Measurements from ENCODE around the gene PCNX4.
"Not testable (repeated sequence)": the region's sequence is repeated elsewhere in the genome, so short reads cannot be mapped to it uniquely, and the experiment has no call there.

Gene PCNX4

DNA sequence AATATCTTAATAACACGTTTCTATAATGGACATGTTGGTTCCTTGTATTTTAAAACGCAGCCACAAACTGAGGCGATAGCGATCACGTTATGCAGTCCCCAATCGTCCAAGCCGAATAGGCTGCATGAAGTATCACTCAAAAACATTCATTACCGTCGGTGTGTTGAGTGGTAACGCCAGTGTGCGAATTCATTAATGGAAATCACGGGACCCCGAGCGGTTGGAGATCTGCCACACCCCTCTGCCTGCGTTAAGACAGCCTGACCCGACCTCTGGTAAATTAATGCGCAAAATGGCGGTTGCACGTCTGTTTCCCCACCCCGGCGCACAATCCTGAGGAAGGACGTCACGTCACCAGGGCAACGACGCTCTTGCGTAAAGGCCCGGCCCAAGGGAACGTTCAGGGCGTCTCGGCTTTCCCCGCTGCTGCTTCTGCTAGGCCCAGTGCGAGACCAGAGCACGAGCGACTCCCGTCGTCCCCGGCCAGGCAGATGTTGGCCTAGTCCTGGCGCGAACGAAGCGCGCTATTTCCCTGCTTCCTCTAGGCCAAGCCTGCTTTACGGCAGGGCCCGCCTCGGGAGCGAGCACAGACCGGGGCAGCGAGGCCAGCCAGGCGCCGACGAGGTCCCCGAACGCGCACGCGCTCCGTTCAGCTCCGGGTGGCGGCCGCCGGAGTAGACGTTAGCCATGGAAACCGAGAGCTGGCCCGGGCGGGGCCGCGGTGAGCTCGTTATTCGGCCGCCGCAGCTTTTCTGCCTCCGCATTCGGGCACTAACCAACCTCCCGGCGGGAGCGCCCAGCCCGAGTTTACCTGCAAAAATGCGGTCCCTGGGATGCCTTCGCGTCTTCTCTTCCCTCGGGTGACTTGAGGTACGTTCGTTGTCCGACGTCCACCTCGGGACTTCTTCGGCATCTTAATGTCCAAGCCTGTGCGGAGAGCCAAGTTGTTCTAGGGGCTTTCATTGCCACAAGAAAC, at the start of gene PCNX4:
PCNX4 (plus strand) TSS at position 374 of the 976 bp plus-strand sequence. CDS start 15,716 bp downstream, outside the sequence.
- Mint-ChIP-seq H3K27me3 (peaks cover 2% of the 10 kb centered on the region), H3K36me3 (ENCODE audit: low read depth) (peaks cover 17% of the 10 kb centered on the region), H3K9me3 (no peaks in the 10 kb centered on the region), H3K4me3 (peak within 1 kb of the TSS; percentile 97), H3K27ac (peak within 1 kb of the TSS; percentile 95), H3K4me1 (peaks cover 41% of the 10 kb centered on the region)
- ATAC-seq, result peak; percentile 97
- DNase-seq, result peak; percentile 91

- not testable (repeated sequence) for ATAC-seq; H3K27me3 Mint-ChIP-seq; H3K27ac Mint-ChIP-seq; DNase-seq; H3K36me3 Mint-ChIP-seq (ENCODE audit: low read depth); H3K4me3 Mint-ChIP-seq
- Mint-ChIP-seq H3K4me1 (peaks cover 40% of the 10 kb centered on the region), H3K9me3 (peaks cover 13% of the 10 kb centered on the region)
These were observed 43.7 kb upstream of the PCNX4 start for GRCh38 chr14:60047976-60048375.

DNA sequence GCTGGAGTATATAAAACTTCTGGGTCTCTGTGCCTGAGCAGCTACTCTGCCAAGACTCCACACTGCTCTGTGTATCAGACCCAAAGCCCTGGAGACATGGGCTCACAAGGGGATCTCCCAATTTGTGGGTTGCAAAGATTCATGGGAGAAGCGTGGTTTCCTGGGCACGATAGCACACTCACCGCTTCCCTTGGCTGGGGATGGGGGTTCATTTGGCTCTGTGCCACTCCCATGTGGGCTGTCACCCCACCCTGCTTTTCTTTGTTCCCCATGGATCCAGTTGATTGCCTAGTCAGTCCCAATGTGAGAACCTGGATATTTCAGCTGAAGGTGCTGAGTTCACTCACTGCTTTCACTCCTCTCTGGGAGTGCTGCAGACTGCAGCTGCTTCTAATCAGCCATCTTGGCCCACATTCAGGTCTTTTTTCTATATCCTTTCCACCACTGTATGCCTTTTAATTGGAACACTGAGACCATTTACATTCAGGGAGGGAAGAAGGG, 40.0 kb upstream of the PCNX4 start:
- DNase-seq (peak; percentile 9), ATAC-seq (peak; percentile 57)
- H3K36me3 Mint-ChIP-seq (ENCODE audit: low read depth), result no peaks in the 10 kb centered on the region
- H3K4me3 Mint-ChIP-seq, result no peak overlapping the region
- peaks cover 40% of the 10 kb centered on the region for H3K4me1 Mint-ChIP-seq
- peaks cover 2% of the 10 kb centered on the region for H3K27me3 Mint-ChIP-seq
- H3K9me3 Mint-ChIP-seq, result no peaks in the 10 kb centered on the region
- no peak overlapping the region for H3K27ac Mint-ChIP-seq

DNA sequence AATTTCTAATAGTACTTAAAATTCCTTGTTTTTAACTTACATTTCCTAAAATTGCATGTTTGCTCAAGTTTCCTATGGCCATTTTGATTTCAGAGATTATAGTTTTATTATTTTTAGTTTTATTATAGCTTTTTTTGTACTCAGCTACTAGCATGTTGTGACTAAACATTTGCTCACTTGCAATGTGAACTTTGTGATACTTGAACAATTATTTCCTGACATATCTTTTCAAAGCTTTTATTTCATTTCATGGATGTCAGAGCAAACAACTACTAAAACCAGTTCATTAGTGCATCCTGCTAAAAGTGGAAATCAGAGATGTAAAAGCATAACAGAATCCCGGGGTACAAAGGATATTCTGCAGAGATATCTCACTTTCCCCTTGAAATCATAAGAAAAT, 33.6 kb upstream of the PCNX4 start:
- H3K36me3 Mint-ChIP-seq (ENCODE audit: low read depth), result no peaks in the 10 kb centered on the region
- no peaks in the 10 kb centered on the region for H3K4me1 Mint-ChIP-seq
- H3K9me3 Mint-ChIP-seq, result no peaks in the 10 kb centered on the region
- ATAC-seq (no peak), DNase-seq (no peak)
- no peak overlapping the region for H3K4me3 Mint-ChIP-seq
- peaks cover 4% of the 10 kb centered on the region for H3K27me3 Mint-ChIP-seq
- no peak overlapping the region for H3K27ac Mint-ChIP-seq

DNA sequence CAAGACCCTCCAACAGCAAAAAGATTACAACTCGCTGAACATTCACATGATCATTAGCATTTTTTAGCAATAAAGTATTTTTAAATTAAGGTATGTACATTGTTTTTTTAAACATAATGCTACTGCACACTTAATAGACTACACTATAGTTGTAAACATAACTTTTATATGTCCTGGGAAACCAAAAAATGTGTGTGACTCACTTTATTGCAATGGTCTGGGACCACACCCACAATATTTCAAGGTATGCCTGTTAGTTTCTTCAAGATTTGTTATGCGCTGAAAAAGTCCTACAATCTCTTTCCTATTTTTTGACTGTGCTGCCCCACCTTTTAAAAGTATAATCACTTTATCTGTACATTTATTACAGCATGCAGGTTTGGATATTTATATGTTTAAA, 30.4 kb upstream of the PCNX4 start:
- H3K4me1 Mint-ChIP-seq, result no peaks in the 10 kb centered on the region
- H3K27ac Mint-ChIP-seq, result no peak overlapping the region
- no peak overlapping the region for H3K4me3 Mint-ChIP-seq
- DNase-seq (no peak), ATAC-seq (no peak)
- H3K27me3 Mint-ChIP-seq, result peaks cover 5% of the 10 kb centered on the region
- H3K9me3 Mint-ChIP-seq, result no peaks in the 10 kb centered on the region
- H3K36me3 Mint-ChIP-seq (ENCODE audit: low read depth), result no peaks in the 10 kb centered on the region

DNA sequence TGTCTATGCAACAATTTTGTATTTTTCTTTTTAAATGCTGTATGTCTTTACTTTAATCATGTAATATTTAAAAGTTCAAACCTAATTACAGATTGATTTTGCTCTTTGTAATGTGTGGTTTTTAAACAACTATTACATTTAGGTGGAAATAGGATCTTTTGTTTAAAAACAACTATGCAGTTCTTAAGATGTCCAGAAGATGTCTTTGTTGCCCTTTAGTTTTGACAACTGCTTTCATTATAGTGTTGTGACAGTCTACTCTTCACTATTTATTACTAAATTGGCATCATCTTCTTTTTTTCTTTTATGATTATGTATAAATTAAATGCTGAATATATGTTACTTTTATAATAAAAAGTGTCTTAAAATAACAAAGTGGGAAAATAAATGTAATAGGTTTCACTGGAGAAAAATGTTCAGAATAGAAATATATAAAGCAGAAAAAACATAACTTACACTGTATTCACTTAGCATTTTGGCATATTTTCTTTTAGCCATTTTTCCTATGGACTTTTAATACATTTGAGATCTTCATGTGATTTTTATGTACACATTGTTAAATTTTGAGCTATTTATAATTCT, 27.1 kb upstream of the PCNX4 start:
- ATAC-seq, result no peak
- H3K9me3 Mint-ChIP-seq, result no peaks in the 10 kb centered on the region

GRCh38 chr14:60067882-60068281, 23.8 kb upstream of the PCNX4 start:
- DNase-seq (no peak), ATAC-seq (no peak)
- H3K4me1 Mint-ChIP-seq, result no peaks in the 10 kb centered on the region
- no peak overlapping the region for H3K4me3 Mint-ChIP-seq
- peaks cover 3% of the 10 kb centered on the region for H3K27me3 Mint-ChIP-seq
- no peak overlapping the region for H3K27ac Mint-ChIP-seq
- no peaks in the 10 kb centered on the region for H3K36me3 Mint-ChIP-seq (ENCODE audit: low read depth)
- no peaks in the 10 kb centered on the region for H3K9me3 Mint-ChIP-seq

More for the DNA sequence above, 27.1 kb upstream of the PCNX4 start:
- no peak for DNase-seq
- Mint-ChIP-seq H3K27me3 (peaks cover 5% of the 10 kb centered on the region), H3K36me3 (ENCODE audit: low read depth) (no peaks in the 10 kb centered on the region), H3K4me3 (no peak overlapping the region), H3K4me1 (no peaks in the 10 kb centered on the region), H3K27ac (no peak overlapping the region)

DNA sequence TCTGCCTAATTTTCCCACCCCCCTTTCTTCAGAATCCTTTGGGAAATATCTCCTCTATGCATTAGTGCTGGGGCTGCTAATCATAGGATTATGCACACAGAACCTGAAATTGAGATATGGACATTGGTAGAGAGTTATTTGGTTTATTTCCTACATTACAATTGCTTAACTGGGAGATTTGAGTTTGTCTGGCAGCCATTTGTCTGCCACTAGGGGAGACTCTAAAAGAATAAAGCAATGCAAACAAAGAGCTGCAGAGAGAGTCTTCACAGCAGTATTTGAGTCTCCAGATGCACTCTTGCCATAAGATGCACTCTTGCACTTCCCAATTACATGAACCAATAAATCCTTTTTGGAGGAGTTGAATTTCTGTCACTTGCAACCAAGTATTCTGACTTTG, 12.0 kb upstream of the PCNX4 start:
- no peak for DNase-seq
- Mint-ChIP-seq H3K27me3 (peaks cover 2% of the 10 kb centered on the region), H3K4me3 (no peak overlapping the region), H3K9me3 (peaks cover 8% of the 10 kb centered on the region), H3K36me3 (ENCODE audit: low read depth) (peaks cover 2% of the 10 kb centered on the region), H3K27ac (no peak overlapping the region), H3K4me1 (no peaks in the 10 kb centered on the region)
- ATAC-seq, result no peak

GRCh38 chr14:60085085-60085484, 6.6 kb upstream of the PCNX4 start:
- Mint-ChIP-seq H3K9me3 (no peaks in the 10 kb centered on the region), H3K4me3 (no peak overlapping the region), H3K27ac (no peak overlapping the region), H3K4me1 (no peaks in the 10 kb centered on the region), H3K27me3 (peaks cover 3% of the 10 kb centered on the region), H3K36me3 (ENCODE audit: low read depth) (no peaks in the 10 kb centered on the region)
- DNase-seq (no peak), ATAC-seq (no peak)

DNA sequence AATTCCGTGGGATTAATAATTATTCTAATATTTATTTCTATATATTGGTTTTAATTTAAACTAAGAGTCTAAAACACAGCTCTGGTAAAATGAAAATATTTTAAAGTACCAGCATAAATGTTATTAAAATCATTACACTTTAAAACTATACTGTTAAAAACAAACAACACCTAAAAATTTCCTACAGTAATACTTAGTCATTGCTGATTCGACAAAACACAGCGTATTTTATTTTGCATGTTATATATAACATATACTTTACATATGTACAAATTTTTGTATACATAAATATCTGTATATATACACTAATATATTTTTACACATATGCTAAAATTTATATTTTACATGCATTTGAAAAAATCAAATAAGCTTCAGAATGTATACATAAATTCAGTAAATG, 6.0 kb upstream of the PCNX4 start:
- Mint-ChIP-seq H3K9me3 (no peaks in the 10 kb centered on the region), H3K4me1 (peaks cover 3% of the 10 kb centered on the region), H3K4me3 (no peak overlapping the region), H3K36me3 (ENCODE audit: low read depth) (no peaks in the 10 kb centered on the region), H3K27ac (no peak overlapping the region), H3K27me3 (peaks cover 3% of the 10 kb centered on the region)
- ATAC-seq (no peak), DNase-seq (no peak)

GRCh38 chr14:60087668-60088067, 4.1 kb upstream of the PCNX4 start:
- Mint-ChIP-seq H3K27ac (no peak overlapping the region), H3K4me1 (peaks cover 10% of the 10 kb centered on the region), H3K4me3 (no peak overlapping the region), H3K27me3 (peaks cover 2% of the 10 kb centered on the region), H3K36me3 (ENCODE audit: low read depth) (peaks cover 2% of the 10 kb centered on the region), H3K9me3 (no peaks in the 10 kb centered on the region)
- ATAC-seq (no peak), DNase-seq (no peak)

- peaks cover 22% of the 10 kb centered on the region for H3K4me1 Mint-ChIP-seq
These were observed 2.5 kb upstream of the PCNX4 start for GRCh38 chr14:60089221-60089620.

DNA sequence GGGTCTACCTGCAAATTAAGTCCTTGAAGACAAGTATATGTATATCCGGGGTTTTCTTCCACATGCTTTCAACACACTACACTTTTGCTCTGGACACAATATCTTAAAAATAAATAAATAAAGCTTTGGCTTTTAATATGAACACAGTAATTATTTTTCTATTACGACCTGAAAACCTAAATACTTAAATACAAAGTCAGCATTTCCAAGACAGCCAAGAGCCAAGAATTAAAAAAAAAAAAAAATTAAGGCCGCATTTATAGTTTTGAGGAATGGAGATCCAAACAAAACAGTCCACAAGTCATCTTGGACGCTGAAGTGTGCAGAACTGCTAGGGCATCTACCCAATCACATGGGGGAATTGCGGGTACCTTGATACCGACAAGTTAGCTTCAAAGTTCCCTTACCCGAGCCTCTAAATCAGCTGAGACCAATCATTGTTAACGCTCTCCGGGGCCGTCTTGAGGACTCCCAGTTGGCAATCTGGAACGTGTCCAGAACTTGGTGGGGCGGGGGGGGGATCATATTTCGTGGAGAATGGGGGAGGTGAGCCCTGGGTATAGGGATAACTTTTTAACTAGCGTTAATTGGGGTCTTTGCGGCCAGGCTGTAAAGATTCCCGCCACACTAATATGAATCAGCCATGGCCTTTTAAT, 731 bp upstream of the PCNX4 start:
- DNase-seq (peak; percentile 17), ATAC-seq (no peak)
- Mint-ChIP-seq H3K27me3 (peaks cover 2% of the 10 kb centered on the region), H3K4me3 (peak overlapping the region; percentile 97), H3K9me3 (no peaks in the 10 kb centered on the region), H3K27ac (peak overlapping the region; percentile 95), H3K4me1 (peaks cover 40% of the 10 kb centered on the region), H3K36me3 (ENCODE audit: low read depth) (peaks cover 17% of the 10 kb centered on the region)

More at GRCh38 chr14:60089221-60089620, 2.5 kb upstream of the PCNX4 start:
- H3K36me3 Mint-ChIP-seq (ENCODE audit: low read depth), result peaks cover 11% of the 10 kb centered on the region
- H3K9me3 Mint-ChIP-seq, result no peaks in the 10 kb centered on the region
- H3K27me3 Mint-ChIP-seq, result peaks cover 2% of the 10 kb centered on the region
- DNase-seq, result no peak
- H3K27ac Mint-ChIP-seq, result no peak overlapping the region
- ATAC-seq, result no peak
- H3K4me3 Mint-ChIP-seq, result no peak overlapping the region

GRCh38 chr14:60092526-60092920, 800 bp downstream of the PCNX4 start:
- H3K27me3 Mint-ChIP-seq, result peaks cover 2% of the 10 kb centered on the region
- no peak for ATAC-seq
- peak overlapping the region; percentile 95 for H3K27ac Mint-ChIP-seq
- H3K9me3 Mint-ChIP-seq, result no peaks in the 10 kb centered on the region
- peaks cover 17% of the 10 kb centered on the region for H3K36me3 Mint-ChIP-seq (ENCODE audit: low read depth)
- DNase-seq, result peak; percentile 16
- peaks cover 41% of the 10 kb centered on the region for H3K4me1 Mint-ChIP-seq
- peak overlapping the region; percentile 97 for H3K4me3 Mint-ChIP-seq
